Measurements from ENCODE around the gene CDC25C.
"Not testable (repeated sequence)": the region's sequence is repeated elsewhere in the genome, so short reads cannot be mapped to it uniquely, and the experiment has no call there.

Gene CDC25C

GRCh38 chr5:138271281-138271680 is 60.3 kb downstream of the CDC25C start:
- no peak overlapping the region for H3K4me3 ChIP-seq
- H3K27me3 ChIP-seq = peaks cover 33 to 41% (median 37%) of the 10 kb centered on the region in 11 experiments
- H3K4me2 ChIP-seq = no peak overlapping the region
- H4K20me1 ChIP-seq = no peaks in the 10 kb centered on the region; a peak in 1 of 22 replicates
- no peak overlapping the region for H3K27ac ChIP-seq
- no peak overlapping the region for H3K9ac ChIP-seq
- TF ChIP-seq Cebpa-rat (IDR thresholded peaks at IDR 0.05) = no peak
- H3K36me3 ChIP-seq = no peaks in the 10 kb centered on the region
- peaks cover 0 to 7% (median 4%) of the 10 kb centered on the region in 10 experiments; a peak in 9 of 20 replicates for H3K4me1 ChIP-seq
- no peaks in the 10 kb centered on the region for H3K9me3 ChIP-seq (replicated peaks in 1 of 11)

DNA sequence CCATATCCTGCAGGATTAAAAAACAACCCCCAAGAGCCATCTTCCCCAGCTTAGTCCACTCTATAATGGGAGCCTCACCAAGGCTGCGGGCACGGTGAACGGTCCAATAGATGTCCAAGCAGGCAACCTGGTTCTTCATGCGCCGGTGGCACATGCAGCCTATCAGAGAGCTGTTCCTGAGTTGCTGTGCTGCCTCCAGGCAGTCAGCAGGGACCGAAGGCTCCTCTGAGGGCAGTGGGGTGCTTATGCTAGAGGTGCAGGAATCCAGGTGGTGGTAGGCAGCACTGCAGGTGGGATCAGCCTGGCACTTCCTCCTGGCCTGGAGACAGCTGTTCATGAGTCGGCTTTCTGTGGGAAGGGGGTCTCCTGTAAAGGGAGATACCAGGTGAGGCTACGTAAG is 67.4 kb downstream of the CDC25C start:
- no peaks in the 10 kb centered on the region for H3K9me3 ChIP-seq (replicated peaks in 1 of 11)
- no peaks in the 10 kb centered on the region for H3K4me1 ChIP-seq
- H3K27ac ChIP-seq = no peak overlapping the region
- no peaks in the 10 kb centered on the region for H3K36me3 ChIP-seq
- TF ChIP-seq Cebpa-rat (IDR thresholded peaks at IDR 0.05) = no peak
- H3K27me3 ChIP-seq = no peaks in the 10 kb centered on the region
- H4K20me1 ChIP-seq = no peaks in the 10 kb centered on the region
- H3K9ac ChIP-seq = no peak overlapping the region
- no peak overlapping the region for H3K4me2 ChIP-seq
- no peak overlapping the region for H3K4me3 ChIP-seq

DNA sequence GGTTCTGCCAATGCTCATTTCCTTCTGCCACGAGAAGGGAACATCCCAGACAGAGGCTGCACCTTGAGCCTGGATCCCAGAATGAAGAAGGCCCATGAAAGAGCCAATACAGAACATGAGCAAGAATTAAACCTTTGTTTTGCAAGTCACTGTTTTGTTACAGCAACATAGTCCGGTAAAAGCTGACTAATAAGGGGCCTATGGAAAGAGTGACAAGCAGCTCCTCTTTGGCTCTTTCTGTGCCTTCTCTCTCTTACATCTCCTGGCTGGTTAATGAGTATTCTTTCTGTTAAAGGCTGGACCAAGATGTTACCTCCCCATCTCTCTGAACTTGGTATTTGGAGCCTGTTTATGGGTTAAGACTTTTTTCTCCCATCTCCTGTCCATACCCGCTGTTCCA is 68.0 kb downstream of the CDC25C start:
- no peak for TF ChIP-seq Cebpa-rat (IDR thresholded peaks at IDR 0.05)
- Histone ChIP-seq H3K36me3 (no peaks in the 10 kb centered on the region), H3K4me1 (no peaks in the 10 kb centered on the region), H3K9ac (no peak overlapping the region), H3K27ac (no peak overlapping the region), H3K4me3 (no peak overlapping the region), H4K20me1 (no peaks in the 10 kb centered on the region), H3K4me2 (no peak overlapping the region), H3K9me3 (replicated peaks in 1 of 11) (no peaks in the 10 kb centered on the region), H3K27me3 (no peaks in the 10 kb centered on the region)

DNA sequence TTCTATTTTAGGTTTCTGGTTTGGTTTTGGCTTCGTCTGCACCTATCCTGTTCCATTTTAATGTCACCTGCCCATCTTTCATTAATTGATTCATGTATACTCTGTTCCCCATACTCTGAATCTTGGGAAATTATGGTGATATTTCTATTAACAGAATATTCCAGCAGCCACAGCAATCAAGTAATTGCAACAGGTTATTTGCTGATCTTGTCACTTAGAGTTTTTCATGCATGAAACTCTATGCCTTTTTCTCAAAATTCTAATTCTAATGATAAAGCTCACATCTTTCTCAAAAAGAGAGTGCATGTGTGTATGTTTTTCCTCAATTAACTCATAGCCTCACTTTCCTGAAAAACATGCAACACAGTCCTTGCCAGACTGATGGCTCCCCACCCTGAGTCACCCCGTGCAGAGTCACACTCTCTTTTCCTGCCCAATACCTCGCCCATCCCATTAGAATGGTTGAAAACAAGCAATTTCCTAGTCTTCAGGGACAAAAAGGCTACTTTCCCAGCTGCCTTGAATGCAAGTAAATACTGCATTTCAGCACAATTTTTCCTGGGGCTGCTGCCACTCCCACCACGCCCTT is 72.8 kb downstream of the CDC25C start:
- no peak overlapping the region for H3K4me2 ChIP-seq
- no peak overlapping the region for H3K4me3 ChIP-seq
- TF ChIP-seq Cebpa-rat (IDR thresholded peaks at IDR 0.05) = no peak
- H3K9me3 ChIP-seq (replicated peaks in 1 of 11) = no peaks in the 10 kb centered on the region
- H3K36me3 ChIP-seq = no peaks in the 10 kb centered on the region
- H4K20me1 ChIP-seq = no peaks in the 10 kb centered on the region
- H3K9ac ChIP-seq = no peak overlapping the region
- H3K4me1 ChIP-seq = no peaks in the 10 kb centered on the region
- no peak overlapping the region for H3K27ac ChIP-seq
- H3K27me3 ChIP-seq = no peaks in the 10 kb centered on the region

- H3K9ac ChIP-seq = no peak overlapping the region
- no peak overlapping the region for H3K4me3 ChIP-seq
- no peaks in the 10 kb centered on the region for H3K27me3 ChIP-seq
- no peaks in the 10 kb centered on the region for H3K9me3 ChIP-seq (replicated peaks in 1 of 11)
- no peak for TF ChIP-seq Cebpa-rat (IDR thresholded peaks at IDR 0.05)
- no peak overlapping the region for H3K27ac ChIP-seq
- H3K4me1 ChIP-seq = no peaks in the 10 kb centered on the region
- H3K4me2 ChIP-seq = no peak overlapping the region
- H3K36me3 ChIP-seq = no peaks in the 10 kb centered on the region
- H4K20me1 ChIP-seq = no peaks in the 10 kb centered on the region
These were observed 74.0 kb downstream of the CDC25C start for GRCh38 chr5:138257583-138257982.

- Histone ChIP-seq H3K9ac (no peak overlapping the region), H4K20me1 (no peaks in the 10 kb centered on the region), H3K27me3 (no peaks in the 10 kb centered on the region), H3K27ac (no peak overlapping the region), H3K4me2 (no peak overlapping the region), H3K36me3 (no peaks in the 10 kb centered on the region), H3K9me3 (replicated peaks in 1 of 11) (no peaks in the 10 kb centered on the region), H3K4me3 (no peak overlapping the region), H3K4me1 (no peaks in the 10 kb centered on the region)
- TF ChIP-seq Cebpa-rat (IDR thresholded peaks at IDR 0.05) = no peak
These were observed 78.7 kb downstream of the CDC25C start for GRCh38 chr5:138252944-138253343.

DNA sequence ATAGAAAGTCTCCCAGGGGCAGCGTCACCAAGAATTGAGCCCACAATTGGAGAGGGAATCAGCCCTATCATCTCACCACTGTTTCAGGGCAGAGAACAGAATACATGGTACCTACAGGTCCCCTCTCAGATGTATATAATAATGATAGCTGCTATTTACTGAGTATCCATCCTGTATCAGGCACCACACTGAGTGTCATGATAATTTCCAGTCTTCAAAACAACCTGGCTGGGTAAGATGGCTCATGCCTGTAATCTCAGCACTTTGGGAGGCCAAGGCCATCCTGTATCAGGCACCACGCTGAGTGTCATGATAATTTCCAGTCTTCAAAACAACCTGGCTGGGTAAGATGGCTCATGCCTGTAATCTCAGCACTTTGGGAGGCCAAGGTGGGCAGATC is 83.8 kb downstream of the CDC25C start:
- H3K27me3 ChIP-seq = not testable (repeated sequence)

DNA sequence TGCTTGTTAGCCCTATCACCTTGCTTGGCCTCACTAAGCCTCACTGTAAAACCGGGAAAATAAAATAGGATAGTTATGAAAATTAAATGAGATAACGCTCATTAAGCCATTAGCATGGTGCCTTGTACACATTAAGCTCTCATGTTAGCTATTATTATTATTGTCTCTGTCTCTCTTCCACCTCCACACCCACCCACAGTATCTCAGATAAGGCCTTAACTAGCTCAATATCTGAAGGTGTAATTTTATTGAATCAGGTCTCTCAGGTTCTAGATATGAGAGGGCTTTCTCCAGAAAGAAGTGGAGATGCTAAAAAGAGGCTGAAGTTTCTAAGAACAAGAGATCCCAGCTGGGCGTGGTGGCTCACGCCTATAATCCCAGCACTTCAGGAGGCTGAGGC is 84.8 kb downstream of the CDC25C start:
- no peak overlapping the region for H3K27ac ChIP-seq
- H3K9ac ChIP-seq = no peak overlapping the region
- H3K9me3 ChIP-seq (replicated peaks in 1 of 11) = peaks cover 0 to 5% (median 0%) of the 10 kb centered on the region in 11 experiments; a peak in 2 of 22 replicates
- peaks cover 0 to 7% (median 6%) of the 10 kb centered on the region in 11 experiments; a peak in 10 of 22 replicates for H3K27me3 ChIP-seq
- H3K4me2 ChIP-seq = no peak overlapping the region
- no peaks in the 10 kb centered on the region for H4K20me1 ChIP-seq
- H3K36me3 ChIP-seq = no peaks in the 10 kb centered on the region
- no peak for TF ChIP-seq Cebpa-rat (IDR thresholded peaks at IDR 0.05)
- H3K4me3 ChIP-seq = no peak overlapping the region
- H3K4me1 ChIP-seq = no peaks in the 10 kb centered on the region

More for the DNA sequence above, 83.8 kb downstream of the CDC25C start:
- H3K4me1 ChIP-seq; H4K20me1 ChIP-seq; H3K4me2 ChIP-seq; H3K9me3 ChIP-seq (replicated peaks in 1 of 11); H3K27ac ChIP-seq; H3K36me3 ChIP-seq; H3K9ac ChIP-seq; H3K4me3 ChIP-seq: not testable (repeated sequence)

DNA sequence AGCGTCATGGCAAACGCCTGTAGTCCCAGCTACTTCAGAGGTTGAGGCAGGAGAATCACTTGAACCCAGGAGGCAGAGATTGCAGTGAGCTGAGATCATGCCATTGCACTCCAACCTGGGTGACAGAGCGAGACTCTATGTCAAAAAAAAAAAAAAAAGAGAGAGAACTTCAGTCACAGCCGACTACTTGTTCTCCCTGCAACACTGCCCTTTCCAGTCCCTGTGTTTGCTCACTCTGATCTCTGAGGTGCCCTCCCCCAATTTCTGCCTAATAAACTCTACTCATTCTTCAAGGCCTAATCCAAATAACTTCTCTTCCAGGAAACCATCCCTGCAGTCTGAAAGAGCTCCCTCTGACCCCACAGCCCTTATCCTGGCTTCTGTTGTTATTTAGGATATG is 85.3 kb downstream of the CDC25C start:
- no peak overlapping the region for H3K9ac ChIP-seq
- H3K4me3 ChIP-seq = no peak overlapping the region
- no peak for TF ChIP-seq Cebpa-rat (IDR thresholded peaks at IDR 0.05)
- H3K36me3 ChIP-seq = no peaks in the 10 kb centered on the region
- H3K9me3 ChIP-seq (replicated peaks in 1 of 11) = peaks cover 0 to 7% (median 0%) of the 10 kb centered on the region in 11 experiments; a peak in 3 of 22 replicates
- H3K27ac ChIP-seq = no peak overlapping the region
- H3K4me1 ChIP-seq = peaks cover 0 to 3% (median 0%) of the 10 kb centered on the region in 10 experiments; a peak in 3 of 20 replicates
- peaks cover 0 to 12% (median 9%) of the 10 kb centered on the region in 11 experiments; a peak in 10 of 22 replicates for H3K27me3 ChIP-seq
- H3K4me2 ChIP-seq = no peak overlapping the region
- H4K20me1 ChIP-seq = no peaks in the 10 kb centered on the region

DNA sequence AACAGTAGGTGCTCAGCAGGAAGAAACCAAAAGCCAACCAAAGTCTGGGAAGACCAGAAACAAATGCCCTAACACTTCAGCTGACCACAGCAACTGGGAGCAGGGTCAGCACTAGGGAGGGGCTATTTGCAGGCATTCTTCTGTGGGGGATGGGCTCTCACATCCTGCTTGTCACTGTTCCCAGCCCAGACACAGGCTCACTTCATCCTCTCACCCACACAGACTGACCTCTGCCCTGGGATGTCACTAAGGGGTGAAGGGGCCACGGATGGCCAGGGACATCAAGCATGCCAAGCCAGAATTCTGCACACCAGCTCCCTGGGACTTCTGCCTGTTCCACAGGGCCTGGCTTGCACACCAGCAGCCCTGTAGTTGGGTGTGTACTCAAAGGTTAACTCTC is 85.9 kb downstream of the CDC25C start:
- H3K9ac ChIP-seq = 0 out of 22 replicates have a peak overlapping the region, but pooled peaks of 1 of the 11 experiments have one; percentile 15
- H3K27me3 ChIP-seq = peaks cover 0 to 13% (median 9%) of the 10 kb centered on the region in 11 experiments; a peak in 10 of 22 replicates
- peaks cover 4 to 9% (median 5%) of the 10 kb centered on the region in 10 experiments for H3K4me1 ChIP-seq
- no peaks in the 10 kb centered on the region for H3K36me3 ChIP-seq
- no peak for TF ChIP-seq Cebpa-rat (IDR thresholded peaks at IDR 0.05)
- 0 out of 22 replicates have a peak overlapping the region, but pooled peaks of 1 of the 11 experiments have one; percentile 21 for H3K4me2 ChIP-seq
- H3K27ac ChIP-seq = no peak overlapping the region
- no peaks in the 10 kb centered on the region for H4K20me1 ChIP-seq
- H3K9me3 ChIP-seq (replicated peaks in 1 of 11) = peaks cover 0 to 7% (median 0%) of the 10 kb centered on the region in 11 experiments; a peak in 3 of 22 replicates
- H3K4me3 ChIP-seq = no peak overlapping the region

All from BLaER1 treated with 17β-estradiol and CSF1 and Interleukin-3, amounts not matched to agents 10 nM and 100 nM (cell line).